HG02870 (cell line): ENCODE results near the gene STARD7.
"Not testable (repeated sequence)": the region's sequence is repeated elsewhere in the genome, so short reads cannot be mapped to it uniquely, and the experiment has no call there.

Source experiments
- ATAC-seq: cut with Tn5 transposase; IDR thresholded peaks from one replicate; pipeline ENCODE4 v1.9.1; 2021; ENCODE audit warnings: mild to moderate bottlenecking, moderate library complexity; ENCODE audit not compliant: unreplicated experiment

Gene STARD7

DNA sequence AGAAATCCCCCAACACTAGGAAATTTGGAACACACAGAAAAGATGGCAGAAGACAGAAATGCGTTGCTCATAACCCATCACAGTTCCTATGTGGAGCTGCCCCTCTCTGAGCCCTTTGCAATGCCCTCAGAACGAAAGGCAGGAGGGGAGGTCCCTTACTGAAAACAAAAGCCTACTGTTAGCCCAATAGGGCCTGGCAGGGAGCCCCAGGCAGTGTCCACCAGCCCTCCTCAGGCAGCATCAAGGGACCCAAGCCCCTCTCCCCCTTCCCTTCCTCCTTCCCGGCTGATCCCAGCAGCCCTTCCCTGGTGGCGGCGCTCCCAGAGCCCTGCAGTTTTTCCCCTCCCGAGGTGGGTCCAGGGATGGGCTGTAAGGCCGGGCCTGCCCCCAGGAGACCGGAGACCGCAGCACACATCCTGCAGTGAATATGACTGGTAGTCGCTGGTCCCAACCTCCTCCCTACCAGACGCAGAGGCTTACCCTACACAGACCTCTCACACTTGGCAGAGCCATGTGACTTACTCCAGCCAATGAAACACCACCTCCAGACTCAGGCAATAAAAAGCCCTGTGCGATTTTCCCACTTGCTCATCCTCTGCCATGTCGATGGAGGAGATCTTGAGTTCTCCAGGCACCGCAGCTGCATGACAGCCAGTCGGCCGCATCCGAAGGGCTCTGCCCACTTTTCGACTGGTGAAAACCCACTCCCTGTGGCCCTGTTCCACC is 44.0 kb downstream of the STARD7 start:
- peak; percentile 80 for ATAC-seq

DNA sequence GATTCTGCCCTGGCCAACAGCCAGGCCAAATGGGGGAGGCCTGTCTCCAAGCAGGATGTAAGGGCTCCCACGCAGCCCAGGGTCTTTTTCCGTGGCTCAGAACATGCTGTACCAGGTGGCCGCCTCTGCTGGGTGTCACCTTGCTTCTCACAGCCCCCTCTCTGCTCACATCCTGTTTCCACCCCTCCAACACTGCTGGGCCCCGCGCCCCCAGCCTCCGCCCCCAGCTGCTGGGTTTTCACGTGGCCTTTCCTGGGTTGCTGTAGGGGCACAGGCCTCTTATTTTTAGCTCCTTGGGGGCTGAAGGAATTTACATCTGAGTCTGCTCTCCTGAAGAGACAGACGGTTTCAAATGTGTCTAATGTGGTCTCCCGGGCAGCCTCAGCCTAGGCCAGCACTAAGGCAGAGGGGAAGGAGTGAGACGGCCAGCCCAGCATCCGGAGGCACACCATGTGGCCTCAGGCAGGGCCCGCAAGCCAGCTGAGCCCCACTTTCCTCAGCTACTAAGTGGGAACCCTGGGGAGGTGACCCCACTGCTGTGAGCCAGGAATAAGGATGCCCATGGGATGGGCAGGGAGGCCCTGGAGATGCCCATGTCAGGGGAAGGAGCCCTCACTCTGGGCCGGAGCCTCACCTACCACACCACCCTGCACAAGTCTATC is 44.7 kb downstream of the STARD7 start:
- peak; percentile 53 for ATAC-seq

DNA sequence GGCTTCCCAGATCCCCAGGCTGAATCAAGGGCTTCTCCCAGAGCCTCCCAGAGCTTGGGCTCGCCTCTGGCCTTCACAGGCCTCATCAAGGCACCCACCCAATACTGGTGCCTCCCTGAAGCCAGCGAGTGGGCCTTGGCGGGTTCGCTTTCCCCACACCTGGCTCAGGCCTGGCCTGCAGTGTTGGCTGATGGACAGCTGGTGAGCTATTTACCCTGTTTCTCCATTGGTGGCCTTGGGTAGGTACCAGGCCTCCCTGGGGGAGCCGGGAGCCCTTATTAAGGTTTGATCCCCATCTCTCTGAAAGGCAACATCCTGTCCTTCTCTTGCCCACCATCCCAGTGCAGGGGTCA is 45.2 kb downstream of the STARD7 start:
- peak; percentile 1 for ATAC-seq

DNA sequence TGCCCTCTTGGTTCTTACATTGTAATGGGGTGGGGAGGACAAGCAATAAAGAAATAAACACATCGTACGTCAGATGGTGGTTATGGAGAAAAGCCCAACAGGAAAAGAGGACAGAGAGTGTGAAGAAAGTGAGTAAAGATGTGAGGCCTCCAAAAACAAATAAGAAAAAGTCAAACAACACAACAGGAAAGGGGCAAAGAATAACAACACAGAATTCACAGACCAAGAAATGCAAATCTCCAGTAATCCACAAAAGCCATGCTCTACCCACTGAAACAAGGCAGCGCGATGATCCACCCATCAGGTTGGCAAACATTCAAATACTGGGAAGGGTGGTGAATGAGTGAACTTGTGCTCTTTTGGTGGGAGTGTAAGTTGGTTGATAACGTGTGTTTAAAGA is 46.7 kb downstream of the STARD7 start:
- no peak for ATAC-seq

DNA sequence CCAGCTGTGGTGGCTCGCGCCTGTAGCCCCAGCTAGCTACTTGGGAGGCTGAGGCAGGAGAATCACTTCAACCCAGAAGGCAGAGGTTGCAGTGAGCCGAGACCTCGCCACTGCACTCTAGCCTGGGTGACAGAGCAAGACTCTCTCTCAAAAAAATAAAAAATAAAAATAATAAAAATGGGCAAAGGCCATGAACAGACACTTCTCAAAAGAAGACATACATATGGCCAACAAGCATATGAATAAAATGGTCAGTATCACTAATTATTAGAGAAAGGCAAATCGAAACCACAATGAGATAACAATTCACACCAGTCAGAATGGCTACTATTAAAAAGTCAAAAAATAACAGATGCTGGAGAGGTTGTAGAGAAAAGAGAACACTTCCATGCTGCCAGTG is 48.3 kb downstream of the STARD7 start:
- ATAC-seq = not testable (repeated sequence)

DNA sequence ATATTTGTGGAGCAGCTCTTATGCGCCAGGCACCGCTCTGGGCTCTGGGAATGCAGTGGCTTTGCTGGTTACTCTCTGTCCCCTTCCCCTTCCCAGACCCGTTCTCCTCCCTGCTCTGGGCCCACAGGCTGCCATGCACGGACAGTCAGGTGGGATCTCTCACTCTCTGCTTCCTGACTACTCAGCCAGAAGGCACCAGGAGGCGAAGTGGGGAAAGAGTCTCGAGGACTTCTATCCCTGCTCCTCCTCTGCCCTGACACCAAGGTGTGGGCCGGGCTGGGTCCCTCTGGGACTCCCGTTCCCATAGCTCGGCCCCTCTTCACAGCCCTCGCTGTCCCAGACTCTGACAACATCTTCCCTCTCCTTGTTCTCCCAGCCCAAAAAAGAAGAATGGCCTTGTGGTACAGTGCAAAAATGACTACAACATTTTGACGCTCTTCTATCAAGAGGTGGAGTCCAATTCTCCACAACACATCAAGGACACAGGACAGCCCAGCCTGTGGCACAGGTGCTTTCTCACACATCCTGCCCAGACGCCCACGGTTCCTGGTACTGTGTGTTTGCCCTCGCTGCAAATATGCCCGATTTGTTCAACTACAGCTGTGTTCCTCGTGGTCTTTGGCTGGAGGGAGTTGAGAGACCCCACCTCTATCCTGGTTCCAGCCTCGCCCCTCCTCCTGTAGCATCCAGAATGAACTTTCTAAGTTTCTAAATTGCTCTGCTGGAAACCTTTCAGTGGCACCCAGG is 49.4 kb downstream of the STARD7 start:
- no peak for ATAC-seq

DNA sequence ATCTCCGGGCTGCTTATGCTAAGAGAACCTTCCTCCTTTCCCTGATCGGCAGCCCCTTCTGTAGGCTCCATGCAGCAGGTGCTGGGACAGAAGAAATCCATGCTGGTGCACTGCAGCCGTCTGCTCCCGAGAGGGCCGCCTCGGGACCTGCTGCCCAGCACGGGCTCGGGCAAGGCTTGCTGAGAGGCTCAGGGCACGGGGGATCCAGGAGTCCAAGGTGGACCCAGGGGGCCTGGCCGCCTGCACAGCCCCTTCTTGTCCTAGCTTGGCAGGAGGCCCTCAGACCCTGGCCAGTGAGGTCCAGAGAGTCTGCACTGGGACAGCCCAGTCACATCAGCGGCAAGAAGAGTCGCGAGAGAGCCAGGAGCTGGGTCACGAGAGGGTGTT is 50.1 kb downstream of the STARD7 start:
- no peak for ATAC-seq

DNA sequence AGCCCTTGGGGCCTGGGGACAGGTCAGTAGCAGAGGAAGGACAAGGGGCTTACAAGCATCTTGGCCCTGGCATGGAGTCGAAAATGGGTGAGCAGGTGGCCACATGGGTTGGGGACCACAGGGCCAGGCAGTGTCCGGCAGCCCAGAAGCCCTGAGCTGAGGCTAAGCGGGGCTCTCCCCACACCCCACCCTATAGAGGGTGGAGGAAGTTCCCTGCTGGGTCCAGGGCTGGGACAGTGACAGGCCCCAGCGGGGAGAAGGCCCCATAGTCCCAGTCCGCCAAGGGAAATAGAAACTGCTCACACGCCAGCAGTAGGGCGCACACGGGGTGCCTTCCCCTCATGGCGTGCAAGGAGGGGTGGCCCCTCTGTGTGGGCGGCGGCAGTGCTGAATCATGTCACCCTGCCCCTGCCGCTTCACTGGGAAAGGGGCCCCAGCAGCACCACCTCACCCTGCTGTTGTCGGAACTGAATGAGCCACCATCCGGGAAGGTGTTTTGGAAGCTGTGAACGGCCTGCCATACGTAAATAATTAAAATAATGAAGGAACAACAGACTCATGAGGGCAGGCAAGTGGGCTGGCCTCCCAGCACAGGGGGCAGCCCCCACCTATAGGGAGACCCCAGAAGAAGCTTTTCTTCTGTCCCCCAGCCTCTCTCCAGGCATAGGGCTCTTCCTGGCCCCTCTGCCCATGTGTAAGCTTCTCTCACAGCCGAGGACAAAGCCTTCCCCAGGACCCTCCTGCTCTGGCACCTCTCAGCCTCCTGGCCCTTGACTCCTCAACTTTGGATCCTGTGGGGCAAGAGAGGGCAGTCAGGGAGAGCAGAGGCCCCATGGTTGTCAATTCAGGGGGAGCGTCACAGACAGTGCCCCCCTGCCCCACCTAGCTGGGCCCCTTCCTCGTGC is 50.7 kb downstream of the STARD7 start:
- peak; percentile 56 for ATAC-seq

DNA sequence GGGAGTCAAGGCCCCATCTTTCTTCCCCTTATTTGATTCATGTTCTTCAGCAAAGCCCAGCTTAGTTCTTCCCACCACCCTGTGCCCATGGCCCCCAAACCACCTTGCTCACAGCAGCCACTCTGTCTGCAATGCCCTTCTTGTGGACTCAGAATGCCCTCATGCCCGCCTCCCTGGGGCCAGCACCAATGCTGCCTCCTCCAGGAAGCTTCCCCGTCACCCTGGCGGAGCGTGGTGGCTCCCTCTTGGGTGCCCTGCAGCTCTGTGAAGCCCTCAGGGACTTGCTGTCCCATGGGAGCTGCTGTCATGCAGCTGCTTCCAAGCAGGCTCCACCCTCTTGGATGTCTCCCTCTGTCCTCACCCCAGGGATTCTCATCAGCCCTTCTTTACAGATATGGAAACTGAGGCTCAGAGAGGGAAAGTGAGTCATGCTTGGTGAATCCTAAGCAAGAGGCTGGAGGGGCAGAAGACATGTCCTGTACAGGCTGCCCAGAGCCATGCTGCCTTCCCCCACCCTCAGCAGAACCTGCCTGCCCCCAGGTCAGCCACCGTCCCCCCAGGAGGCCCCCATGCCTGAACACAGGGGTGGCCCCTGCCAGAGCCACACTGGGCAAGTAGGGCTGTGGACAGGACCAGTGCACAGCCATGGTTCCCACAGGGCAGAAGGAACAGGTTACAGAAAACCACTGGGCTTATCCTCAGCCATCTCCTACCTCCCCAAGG is 51.5 kb downstream of the STARD7 start:
- ATAC-seq = peak; percentile 27

DNA sequence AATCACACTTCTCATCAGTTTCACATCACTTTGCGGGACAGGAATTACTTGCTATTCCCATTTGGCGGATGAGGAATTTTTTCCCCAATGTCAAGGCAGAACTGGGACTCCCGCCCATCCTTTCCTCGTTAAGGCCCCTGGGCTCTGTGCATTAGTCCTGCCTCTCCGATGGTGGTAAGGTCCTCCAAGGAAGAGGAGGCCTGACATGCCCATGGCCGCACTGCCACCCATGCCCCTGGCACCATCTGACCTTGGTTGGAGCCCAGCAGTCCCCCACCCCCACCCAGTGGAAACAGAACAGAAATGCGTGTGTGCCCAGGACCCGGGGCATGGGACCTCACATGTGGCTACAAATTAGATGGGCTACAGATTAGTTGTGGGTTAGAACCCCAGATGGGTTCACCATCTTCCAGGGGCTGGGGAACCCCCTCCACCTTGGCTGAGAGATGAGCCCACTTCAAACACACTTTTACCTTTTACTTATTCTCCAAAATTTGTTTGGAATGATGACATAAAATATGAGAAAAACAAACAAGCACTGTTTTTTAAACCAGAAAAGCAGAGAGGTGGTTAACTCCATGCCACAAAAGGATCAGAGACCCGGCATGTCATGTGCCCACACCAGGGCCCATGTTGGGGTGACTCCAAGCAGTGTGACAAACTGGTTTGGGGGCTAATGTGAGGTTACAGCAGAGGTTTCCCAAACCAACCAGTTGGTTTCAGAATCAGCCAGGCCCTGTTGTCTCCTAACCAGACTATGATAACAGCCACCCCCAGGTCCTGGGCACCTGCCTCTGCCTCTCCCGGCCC is 52.4 kb downstream of the STARD7 start:
- ATAC-seq = no peak

DNA sequence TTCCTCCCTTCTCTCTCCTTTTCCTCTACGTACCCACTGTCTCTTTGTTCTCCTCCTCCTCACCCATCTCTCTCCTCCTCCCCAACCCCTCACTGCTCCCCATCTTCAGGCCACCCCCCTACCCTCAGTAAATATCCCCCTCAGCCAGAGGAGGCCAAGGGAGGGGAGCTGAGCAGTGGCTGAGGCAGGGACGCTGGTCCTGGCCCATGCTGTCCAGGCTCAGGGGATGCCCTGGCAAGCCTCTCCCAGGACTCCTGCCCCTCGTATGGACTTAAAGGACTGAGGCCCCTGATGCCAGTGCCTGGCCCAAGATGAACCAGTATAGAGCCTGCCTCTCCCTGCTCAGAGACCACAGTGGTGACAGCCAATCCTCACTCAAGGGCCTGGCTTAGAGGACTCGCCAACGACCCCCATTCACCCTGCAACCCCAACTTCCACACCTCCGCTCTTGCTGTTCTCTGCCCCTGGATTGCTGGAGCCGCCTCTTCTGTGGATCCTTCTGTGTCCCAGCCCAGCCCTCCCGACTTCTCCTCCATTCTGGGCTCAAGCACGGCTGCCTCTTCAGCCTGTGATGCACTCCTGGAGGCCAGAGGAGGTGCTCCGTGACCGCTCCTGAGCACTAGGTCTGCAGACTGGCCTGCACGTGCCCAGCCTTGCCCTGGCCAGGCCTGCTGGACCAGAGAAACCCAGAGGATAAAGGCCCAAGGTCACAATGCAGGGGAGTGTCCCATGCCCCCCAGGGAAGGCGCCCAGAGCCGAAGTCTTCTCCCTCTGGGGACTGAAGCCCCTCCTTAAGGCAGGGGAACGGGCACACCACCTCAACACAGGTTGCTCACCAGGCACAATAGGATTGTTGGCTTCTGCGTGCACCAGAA is 53.9 kb downstream of the STARD7 start:
- no peak for ATAC-seq

DNA sequence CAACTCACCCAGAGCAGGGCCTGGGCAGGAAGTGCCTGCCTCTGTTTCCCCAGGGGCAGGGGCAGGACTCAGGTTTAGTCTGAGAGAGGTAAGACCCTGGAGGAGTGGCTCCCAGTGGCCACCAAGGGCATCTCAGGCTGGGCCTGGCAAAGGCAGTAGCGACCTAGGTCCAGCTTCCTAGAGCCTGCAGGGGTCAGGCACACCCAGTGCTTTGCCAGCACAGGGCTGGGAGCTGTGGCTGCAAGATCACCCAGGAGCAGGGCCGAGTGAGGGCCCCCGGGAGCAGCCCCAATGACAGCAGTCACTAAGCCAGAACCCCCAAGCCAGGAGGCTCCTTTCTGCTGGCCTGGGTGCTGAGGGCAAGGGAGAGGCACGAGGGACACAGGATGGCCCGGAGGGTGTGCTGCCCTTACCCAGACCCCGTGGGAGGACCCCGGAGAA is 54.6 kb downstream of the STARD7 start:
- no peak for ATAC-seq

DNA sequence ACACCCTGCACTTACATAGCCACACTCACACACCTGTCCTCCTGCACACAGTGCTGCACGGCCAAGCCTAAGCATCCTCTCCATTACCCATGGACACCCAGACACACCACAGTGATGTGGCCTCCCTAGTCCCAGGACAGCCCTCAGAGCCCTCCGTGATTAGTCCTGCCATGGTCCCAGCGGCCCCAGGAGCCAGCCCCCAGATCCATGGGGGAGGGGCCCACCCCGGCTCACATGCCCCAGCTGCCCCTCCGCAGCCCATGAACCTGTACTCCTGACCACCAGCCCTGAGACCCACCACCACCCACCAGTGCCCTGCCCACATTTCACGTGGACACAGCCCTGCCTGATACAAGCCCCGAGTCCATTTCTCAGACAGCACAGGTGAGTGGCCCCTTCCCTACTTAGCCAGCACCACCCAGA is 55.3 kb downstream of the STARD7 start:
- ATAC-seq = no peak

DNA sequence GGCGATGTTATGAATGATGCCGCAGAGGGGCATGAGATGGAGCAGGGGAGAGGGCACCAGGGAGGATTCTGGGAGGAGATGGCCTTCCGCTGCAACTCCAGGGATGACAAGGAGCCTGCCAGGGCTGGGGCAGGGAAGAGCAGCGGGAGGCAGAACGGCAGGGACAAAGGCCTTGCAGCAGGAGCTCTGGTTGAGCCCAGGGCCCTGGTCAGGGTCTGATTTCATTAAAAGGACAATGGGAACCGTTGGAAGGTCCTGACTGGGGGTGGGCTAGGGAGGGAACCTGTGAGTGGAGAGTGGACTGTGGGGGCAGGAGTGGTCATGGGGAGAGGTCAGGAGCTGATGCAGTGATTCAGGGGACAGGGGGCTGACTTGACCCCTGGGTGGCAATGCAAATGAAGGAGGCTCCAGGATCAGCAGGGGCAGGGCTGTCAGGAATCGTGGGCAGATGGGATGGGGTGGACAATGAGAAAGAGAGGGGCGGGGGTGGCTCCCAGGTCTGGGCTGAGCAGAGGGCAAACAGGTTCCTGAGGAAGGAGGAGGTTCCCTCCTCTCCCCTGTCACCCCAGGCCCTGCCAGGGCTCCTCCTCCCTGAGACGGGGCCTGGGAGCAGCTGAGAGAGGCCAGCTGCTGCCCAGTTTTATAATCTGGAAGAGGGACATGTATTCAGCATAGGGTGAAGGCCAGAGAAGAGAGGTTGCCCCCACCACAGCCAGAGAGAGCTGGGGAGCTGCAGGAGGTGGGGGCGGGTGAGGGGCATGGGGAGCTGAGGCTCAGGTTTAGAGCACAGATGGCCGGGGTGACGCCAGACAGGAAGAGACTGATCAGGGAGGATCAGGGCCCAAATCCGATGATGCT is 56.1 kb downstream of the STARD7 start:
- ATAC-seq = no peak

DNA sequence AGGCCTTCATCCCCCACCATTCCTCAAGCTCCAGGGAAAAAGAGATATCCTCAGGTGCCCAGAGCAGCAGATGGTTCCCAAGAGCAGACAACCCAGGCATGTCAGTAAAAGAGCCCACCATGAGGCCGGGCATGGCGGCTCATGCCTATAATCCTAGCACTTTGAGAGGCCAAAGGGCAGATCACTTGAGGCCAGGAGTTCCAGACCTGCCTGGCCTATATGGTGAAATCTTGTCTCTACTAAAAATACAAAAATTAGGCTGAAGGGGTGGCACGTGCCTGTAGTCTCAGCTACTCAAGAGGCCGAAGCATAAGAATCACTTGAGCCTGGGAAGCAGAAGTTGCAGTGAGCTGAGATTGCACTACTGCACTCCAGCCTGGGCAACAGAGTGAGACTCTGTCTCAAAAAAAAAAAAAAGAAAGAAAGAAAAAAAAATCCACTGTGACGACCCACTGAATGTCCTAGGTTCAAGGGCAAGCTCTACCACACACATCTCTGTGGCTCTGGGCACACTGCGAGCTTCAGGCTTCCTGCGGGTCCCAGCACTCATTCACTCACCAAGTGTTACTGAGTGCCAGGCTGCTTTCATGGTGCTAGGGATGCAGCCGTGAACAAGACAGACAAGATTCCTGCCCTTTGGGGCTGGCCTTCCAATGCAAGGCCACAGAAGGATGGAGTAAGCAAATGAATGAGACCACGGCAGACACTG is 56.9 kb downstream of the STARD7 start:
- ATAC-seq = no peak

DNA sequence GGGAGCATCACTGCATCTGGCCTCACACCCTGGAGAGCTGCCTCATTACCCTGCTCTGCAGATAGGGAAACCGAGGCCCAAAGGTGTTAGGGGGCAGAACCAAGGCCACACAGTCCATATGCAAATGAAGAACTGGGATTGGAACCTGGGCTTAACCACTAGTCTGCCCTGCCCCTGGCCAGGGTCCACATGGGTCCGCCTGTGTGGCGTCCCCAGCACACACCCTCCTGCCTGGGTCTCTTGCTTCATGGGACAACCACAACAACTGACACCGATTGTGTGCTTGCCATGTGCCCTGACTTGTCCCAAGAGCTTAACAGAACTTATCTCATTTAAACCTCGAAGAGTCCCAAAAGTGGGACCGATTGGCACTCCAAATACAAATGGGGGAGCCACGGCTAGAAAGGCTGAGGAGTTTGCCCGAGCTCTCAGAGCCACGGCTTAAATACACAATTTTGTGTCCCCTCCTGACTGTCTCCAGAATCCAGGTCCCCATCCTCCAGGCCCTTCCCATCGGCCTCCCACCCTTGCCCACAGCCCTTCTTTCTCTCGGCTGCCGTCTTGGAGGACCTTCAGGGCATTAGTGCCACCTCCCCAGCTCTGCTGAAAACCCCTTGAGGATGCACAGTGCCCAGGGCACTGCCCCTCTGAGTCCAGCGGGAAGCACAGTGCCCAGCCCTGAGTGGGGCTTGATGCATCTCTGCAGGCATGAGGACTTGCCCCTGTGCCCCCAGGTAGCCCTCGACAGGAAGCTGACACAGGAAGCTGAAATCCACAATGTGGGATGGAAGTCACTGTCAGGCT is 57.6 kb downstream of the STARD7 start:
- no peak for ATAC-seq
